GM21786 (cell line): ENCODE results near the gene ADPRHL1.

Experiments used
- ATAC-seq: cut with Tn5 transposase; IDR thresholded peaks from one replicate; pipeline ENCODE4 v1.9.1; 2021; ENCODE audit not compliant: unreplicated experiment

ADPRHL1 gene

GRCh38 chr13:113353254-113353653 lies 100.0 kb downstream of the ADPRHL1 start:
- ATAC-seq, result no peak

- no peak for ATAC-seq
These were observed 101.7 kb downstream of the ADPRHL1 start for GRCh38 chr13:113351514-113352026.

GRCh38 chr13:113350938-113351335 lies 102.4 kb downstream of the ADPRHL1 start:
- ATAC-seq, result no peak

- ATAC-seq, result no peak
These were observed 103.0 kb downstream of the ADPRHL1 start for GRCh38 chr13:113350065-113350937.
